K562 (cell line): ENCODE measurements around the gene TLE7. TPM values are rescaled to one million over a fixed set of nuclear protein-coding genes. Genes with fewer than 3 reads are reported as not detected.

ENCODE experiments used
- ATAC-seq: fragments of 200-7000 bp; cut with Tn5 transposase; 3 replicates; pipeline ENCODE4 v1.9.1; 2020; ENCODE audit warnings: moderate library complexity
- BruUV-seq: library from RNA; stranded (reverse); fragments of 400-500 nt; replicated peaks from 2 replicates; lab custom pipeline; 2021; lab: Mats Ljungman, UMichigan
- CTCF ChIA-PET: fragments of 300-600 bp; formaldehyde crosslinking; extraction: SDS; loops from one replicate; lab custom pipeline; 2021; ENCODE audit warnings: low intra/inter-chr PET ratio; lab: Yijun Ruan, JAX
- POLR2A ChIA-PET: fragments of 300-600, 350-650 bp; sonication (Branson Sonifier 250); formaldehyde crosslinking; extraction: SDS; loops from one replicate; lab custom pipeline; 2021; ENCODE audit warnings: antibody characterized with exemption, inconsistent platforms; lab: Yijun Ruan, JAX
- DNase-seq, 4 experiments: peaks; one replicate each; pipeline versions ENCODE4 v3.0.0 to v3.0.0-alpha.2; 2011 to 2018; ENCODE audit warnings: low spot score in 3 of 4, mixed read lengths in 3 of 4; ENCODE audit errors: extremely low read depth in 1 of 4
- FAIRE-seq: peaks from 2 replicates; lab custom pipeline; 2011; peaks lifted over from hg19 to GRCh38; lab: Jason Lieb, UNC
- H2AFZ ChIP-seq: 2 replicates; pipeline ENCODE4 v1.6.0; 2011; ENCODE audit warnings: low read depth, low read length, control low read depth, inconsistent platforms
- H3K27ac ChIP-seq: fragments of 200-600 bp; 3 replicates; pipeline ENCODE4 v1.8.0; 2011; ENCODE audit warnings: low read depth, mild to moderate bottlenecking, control low read depth, inconsistent platforms, low read length, moderate library complexity, mixed read lengths; ENCODE audit errors: extremely low read depth
- H3K27me3 ChIP-seq, 2 experiments: fragments of 300-600 bp in 1 of 2; 2 replicates in 1 of 2; 3 replicates in 1 of 2; pipeline versions ENCODE4 v1.6.0 to v1.8.0; 2011; ENCODE audit warnings: inconsistent platforms in 2 of 2, low read length in 2 of 2, mild to moderate bottlenecking in 1 of 2, mixed read lengths in 1 of 2, moderate library complexity in 1 of 2; ENCODE audit not compliant: control insufficient read depth in 2 of 2, insufficient read depth in 2 of 2
- H3K36me3 ChIP-seq: fragments of 300-600 bp; 3 replicates; pipeline ENCODE4 v1.8.0; 2011; ENCODE audit warnings: mild to moderate bottlenecking, low read length, inconsistent platforms; ENCODE audit not compliant: control insufficient read depth, insufficient read depth
- H3K4me1 ChIP-seq, 2 experiments: fragments of 200-600 bp in 1 of 2; replicated peaks in 1 of 2; 2 replicates in 1 of 2; 3 replicates in 1 of 2; pipeline versions ENCODE4 v1.5.1 to v1.8.0; 2011; ENCODE audit warnings: inconsistent platforms in 2 of 2, low read length in 2 of 2, mild to moderate bottlenecking in 1 of 2, mixed read lengths in 1 of 2, moderate library complexity in 1 of 2; ENCODE audit not compliant: control insufficient read depth in 2 of 2, insufficient read depth in 2 of 2
- H3K4me2 ChIP-seq: 2 replicates; pipeline ENCODE4 v1.6.1; 2011; ENCODE audit warnings: low read length, control low read depth, inconsistent platforms, mixed read lengths; ENCODE audit not compliant: insufficient read depth
- H3K4me3 ChIP-seq: fragments of 200-600 bp; sonication (generic), shearing (Covaris generic); 2 replicates; pipeline ENCODE4 v1.5.1; 2016; ENCODE audit warnings: control low read depth, inconsistent platforms
- H3K79me2 ChIP-seq: fragments of 200-600 bp; 3 replicates; pipeline ENCODE4 v1.8.0; 2011; ENCODE audit warnings: low read length, inconsistent platforms; ENCODE audit not compliant: control insufficient read depth, insufficient read depth
- H3K9ac ChIP-seq, 2 experiments: 2 replicates each; pipeline versions ENCODE4 v1.6.0 to v1.6.1; 2011; ENCODE audit warnings: low read depth in 2 of 2, low read length in 2 of 2, control low read depth in 1 of 2, inconsistent platforms in 1 of 2, mild to moderate bottlenecking in 1 of 2, mixed read lengths in 1 of 2; ENCODE audit not compliant: insufficient read depth in 1 of 2
- H3K9me1 ChIP-seq: one replicate; pipeline ENCODE4 v1.6.0; 2011; ENCODE audit warnings: inconsistent platforms, mild to moderate bottlenecking, low read length, moderate library complexity; ENCODE audit not compliant: control insufficient read depth, insufficient read depth
- H3K9me3 ChIP-seq: replicated peaks from 2 replicates; pipeline ENCODE4 v1.5.1; 2011; ENCODE audit warnings: low read depth, low read length, inconsistent platforms; ENCODE audit not compliant: control insufficient read depth, insufficient read depth
- H4K20me1 ChIP-seq: replicated peaks from 2 replicates; pipeline ENCODE4 v1.6.1; 2011; ENCODE audit warnings: low read length, inconsistent platforms, mixed read lengths; ENCODE audit not compliant: control insufficient read depth, insufficient read depth
- C11orf30 ChIP-seq: fragments of 450-650 bp; IDR thresholded peaks from 2 replicates; pipeline ENCODE4 v1.6.1; 2016; ENCODE audit warnings: low read depth, mild to moderate bottlenecking
- MAFG ChIP-seq: fragments of 450-650 bp; conservative IDR thresholded peaks from 2 replicates; pipeline ENCODE4 v1.6.1; 2016; ENCODE audit warnings: missing genetic modification characterization, missing compliant biosample characterization
- MAFK ChIP-seq: IDR thresholded peaks from 2 replicates; pipeline ENCODE4 v1.6.1; 2011; ENCODE audit warnings: low read length, improper control_type of control experiment
- NFE2L1 ChIP-seq: fragments of 450-650 bp; IDR thresholded peaks from 2 replicates; pipeline ENCODE4 v1.6.1; 2016; ENCODE audit warnings: missing genetic modification characterization, low read depth, mild to moderate bottlenecking, missing compliant biosample characterization, moderate library complexity, borderline replicate concordance
- SIN3B ChIP-seq: fragments of 450-650 bp; IDR thresholded peaks from 2 replicates; pipeline ENCODE4 v1.6.1; 2017; ENCODE audit warnings: low read depth, mild to moderate bottlenecking, moderate library complexity
- ZNF316 ChIP-seq: fragments of 450-650 bp; IDR thresholded peaks from 2 replicates; pipeline ENCODE4 v1.6.1; 2016
- ZNF589 ChIP-seq: fragments of 200-800 bp; sonication (Bioruptor generic); IDR thresholded peaks from 2 replicates; pipeline ENCODE4 v1.6.1; 2016; ENCODE audit warnings: low read depth, missing genetic modification characterization, missing compliant biosample characterization
- in situ Hi-C: fragments of 300-500 bp; cut with MboI; formaldehyde crosslinking; loops from 4 replicates; pipeline ENCODE4 v1.15.0; 2018; ENCODE audit warnings: inconsistent platforms, mixed read lengths
- intact Hi-C: fragments of 100-400 bp; cut with micrococcal nuclease; formaldehyde crosslinking; loops from 2 replicates; pipeline ENCODE4 v1.14.2; 2022
- polyA plus RNA-seq, 8 experiments: library from polyadenylated mRNA; depleted of rRNA in 4 of 8; stranded (reverse) in 5 of 8; unstranded in 3 of 8; fragments of >200 nt; fragmentation: Nextera tagmentation in 2 of 8; fragmentation: Illumina TruSeq in 1 of 8; extraction: Ambion mirVana in 2 of 8; extraction: Trizol in 1 of 8; gene quantifications; 2 replicates each; pipeline versions ENCODE4 v1.2.1 to v1.2.3, GENCODE V29; 2011 to 2014; ENCODE audit warnings: inconsistent platforms in 1 of 8, missing spikeins in 1 of 8
- total RNA-seq, 7 experiments: library from RNA; depleted of rRNA in 6 of 7; stranded (reverse); fragments of >200 nt in 6 of 7; fragmentation: Illumina TruSeq in 2 of 7; extraction: Trizol in 2 of 7; gene quantifications; 2 replicates each; pipeline versions ENCODE4 v1.2.1 to v1.2.3, GENCODE V29; 2011 to 2021; ENCODE audit warnings: low replicate concordance in 1 of 7
- TF ChIP-seq, protein P1 (sequence below): IDR thresholded peaks from 3 replicates; pipeline ENCODE4 v1.6.1; 2011; ENCODE audit warnings: borderline replicate concordance, mild to moderate bottlenecking; ENCODE audit not compliant: insufficient read length, insufficient read depth

Gene TLE7
- total and polyA plus RNA-seq, 9 of the 15 experiments (the other 6 are each of a cell fraction or from before 2014, with no cell fraction given): not detected

DNA sequence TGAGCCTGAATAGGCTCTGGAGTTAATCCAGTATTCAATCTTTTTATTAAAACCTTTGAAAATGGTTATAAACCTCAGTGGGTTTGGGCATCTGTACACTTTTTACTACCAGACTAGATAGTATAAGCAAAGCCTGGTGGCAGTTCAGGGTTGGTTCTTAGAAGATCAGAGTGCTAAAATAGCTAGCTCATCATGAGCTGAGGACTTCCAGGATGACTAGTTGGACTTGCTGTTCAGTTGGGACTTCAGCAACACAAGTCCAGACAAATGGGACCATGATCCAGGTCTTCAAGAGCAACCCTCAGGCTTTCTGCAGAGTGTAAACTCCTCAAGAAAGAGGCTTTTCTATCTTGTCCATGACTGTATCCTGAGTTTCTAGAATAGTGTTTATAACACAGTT, 48.5 kb upstream of the TLE7 start:
- BruUV-seq: no TSS peak
- TF ChIP-seq, protein P1, sequence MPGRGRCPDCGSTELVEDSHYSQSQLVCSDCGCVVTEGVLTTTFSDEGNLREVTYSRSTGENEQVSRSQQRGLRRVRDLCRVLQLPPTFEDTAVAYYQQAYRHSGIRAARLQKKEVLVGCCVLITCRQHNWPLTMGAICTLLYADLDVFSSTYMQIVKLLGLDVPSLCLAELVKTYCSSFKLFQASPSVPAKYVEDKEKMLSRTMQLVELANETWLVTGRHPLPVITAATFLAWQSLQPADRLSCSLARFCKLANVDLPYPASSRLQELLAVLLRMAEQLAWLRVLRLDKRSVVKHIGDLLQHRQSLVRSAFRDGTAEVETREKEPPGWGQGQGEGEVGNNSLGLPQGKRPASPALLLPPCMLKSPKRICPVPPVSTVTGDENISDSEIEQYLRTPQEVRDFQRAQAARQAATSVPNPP: no peak
- TF ChIP-seq MAFG (0 out of 2 replicates have a peak, but pooled peaks have one; percentile 15), ZNF589 (CRISPR knock-in tag) (no peak), C11orf30 (peak; percentile 21; the same call in 1 of the 2 replicates), ZNF316 (peak; percentile 37), MAFK (peak; percentile 2; the same call in 1 of the 2 replicates), SIN3B (no peak), NFE2L1 (tag) (no peak)

More for the DNA sequence above, 48.5 kb upstream of the TLE7 start:
- in situ Hi-C loops (no loop called here), intact Hi-C loops (no loop called here)
- Histone ChIP-seq H4K20me1 (no peaks in the 10 kb centered on the region), H3K79me2 (no peaks in the 10 kb centered on the region), H3K27me3 (no peaks in the 10 kb centered on the region), H3K9me1 (no peaks in the 10 kb centered on the region), H3K9me3 (no peaks in the 10 kb centered on the region; the same call in none of the 2 replicates), H3K27ac (peak overlapping the region; percentile 4; the same call in 1 of the 3 replicates), H3K36me3 (no peaks in the 10 kb centered on the region; the same call in 2 of the 3 replicates), H3K4me2 (no peak overlapping the region), H3K4me3 (no peak overlapping the region), H3K4me1 (peaks cover 15 to 25% of the 10 kb centered on the region in 2 experiments), H2AFZ (peak overlapping the region; percentile 58), H3K9ac (no peak overlapping the region; a peak in 1 of 4 replicates)
- ATAC-seq (peak; percentile 41; the same call in 2 of the 3 replicates), FAIRE-seq (peak; percentile 44), DNase-seq (no peak)
- ChIA-PET POLR2A (interaction anchor here (0.6 kb wide), 1 partner anchor 28 kb away, joined by 4 read pairs; the partner anchor contains the start of gene ZNF23), CTCF (no interaction called here)
